Stimulated activated CD8-positive, alpha-beta memory T cell treated with anti-CD3 and anti-CD28 coated beads, Interleukin-15, amount 100 ng/mL, for 24 hours (primary cell): Measurements from ENCODE around the gene PPP1R13L.
A peak's percentile ranks its signal among the peaks of the same experiment; 100 is the strongest.
"Not testable (repeated sequence)": the region's sequence is repeated elsewhere in the genome, so short reads cannot be mapped to it uniquely, and the experiment has no call there.

ENCODE experiments used
- DNase-seq: peaks from one replicate; pipeline ENCODE4 v3.0.0-alpha.2; 2020; ENCODE audit warnings: low read depth

PPP1R13L gene

DNA sequence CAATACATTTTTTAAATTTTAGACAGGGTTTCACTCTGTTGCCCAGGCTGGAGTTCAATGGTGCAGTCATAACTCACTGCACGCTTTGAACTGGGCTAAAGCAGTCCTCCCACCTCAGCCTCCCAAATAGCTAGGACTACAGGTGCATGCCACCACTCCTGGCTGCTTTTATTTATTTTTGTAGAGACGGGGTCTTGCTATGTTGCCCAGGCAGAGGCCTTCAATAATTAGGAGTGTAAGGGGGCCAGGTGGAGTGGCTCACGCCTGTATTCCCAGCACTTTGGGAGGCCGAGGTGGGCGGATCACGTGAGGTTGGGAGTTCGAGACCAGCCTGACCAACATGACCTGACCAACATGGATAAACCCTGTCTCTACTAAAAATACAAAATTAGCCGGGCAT is 27.7 kb upstream of the PPP1R13L start:
- DNase-seq = not testable (repeated sequence)

- not testable (repeated sequence) for DNase-seq
Observed at GRCh38 chr19:45431008-45431407, 26.1 kb upstream of the PPP1R13L start.

DNA sequence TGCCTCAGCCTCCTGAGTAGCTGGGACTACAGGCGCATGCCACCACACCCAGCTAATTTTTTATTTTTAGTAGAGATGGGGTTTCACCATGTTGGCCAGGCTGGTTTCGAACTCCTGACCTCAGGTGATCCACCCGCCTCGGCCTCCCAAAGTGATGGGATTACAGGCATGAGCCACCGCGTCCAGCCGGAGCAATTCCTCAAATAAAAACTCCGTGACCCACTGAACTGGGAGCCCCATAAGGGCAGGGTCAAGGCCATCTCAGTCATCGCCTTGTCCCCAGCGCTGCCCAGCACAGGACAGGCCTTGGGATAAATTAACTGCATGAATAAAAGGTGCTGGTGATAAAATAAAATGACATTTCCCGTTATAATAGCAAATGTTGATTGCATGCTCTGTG is 25.0 kb upstream of the PPP1R13L start:
- not testable (repeated sequence) for DNase-seq

DNA sequence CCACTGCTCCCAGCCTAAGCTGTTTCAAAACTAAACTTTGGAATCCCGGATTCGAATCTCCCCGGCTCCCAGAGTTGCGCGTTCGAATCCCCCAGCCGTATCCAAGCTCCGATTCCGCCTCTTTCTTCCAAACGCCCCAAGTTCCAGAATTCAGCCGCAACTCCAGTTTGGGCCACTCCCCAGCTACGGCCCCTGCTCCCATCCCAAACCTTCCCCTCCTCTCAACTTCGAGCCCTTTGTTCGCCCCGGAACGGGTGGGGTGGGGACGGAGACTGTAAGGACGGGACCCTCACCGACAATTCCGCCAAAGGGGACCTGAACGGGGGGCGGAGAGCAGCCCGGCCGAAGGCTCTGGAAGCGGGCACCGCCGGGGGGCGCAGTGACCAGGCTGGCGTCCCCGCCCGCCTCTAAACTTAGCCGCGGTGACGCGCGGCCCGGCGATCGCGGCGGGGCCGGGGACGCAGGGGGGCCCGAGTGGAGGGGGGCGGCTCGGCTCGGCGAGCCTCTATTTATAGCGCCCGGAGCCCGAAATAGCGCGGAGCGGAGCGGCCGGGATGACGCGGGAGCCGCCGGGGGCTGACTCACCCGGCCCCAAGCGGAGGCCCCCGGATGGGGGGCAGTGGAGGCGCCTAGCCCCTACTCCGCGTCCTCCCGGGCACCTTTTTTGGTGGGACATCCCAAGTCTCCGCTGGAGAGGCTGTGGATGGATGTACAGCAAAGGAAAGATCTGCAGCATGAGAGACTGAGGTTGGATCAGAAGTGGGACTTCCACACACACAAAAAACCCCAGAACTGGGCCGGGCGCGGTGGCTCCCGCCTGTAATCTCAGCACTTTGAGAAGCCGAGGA is 23.7 kb upstream of the PPP1R13L start:
- no peak for DNase-seq

DNA sequence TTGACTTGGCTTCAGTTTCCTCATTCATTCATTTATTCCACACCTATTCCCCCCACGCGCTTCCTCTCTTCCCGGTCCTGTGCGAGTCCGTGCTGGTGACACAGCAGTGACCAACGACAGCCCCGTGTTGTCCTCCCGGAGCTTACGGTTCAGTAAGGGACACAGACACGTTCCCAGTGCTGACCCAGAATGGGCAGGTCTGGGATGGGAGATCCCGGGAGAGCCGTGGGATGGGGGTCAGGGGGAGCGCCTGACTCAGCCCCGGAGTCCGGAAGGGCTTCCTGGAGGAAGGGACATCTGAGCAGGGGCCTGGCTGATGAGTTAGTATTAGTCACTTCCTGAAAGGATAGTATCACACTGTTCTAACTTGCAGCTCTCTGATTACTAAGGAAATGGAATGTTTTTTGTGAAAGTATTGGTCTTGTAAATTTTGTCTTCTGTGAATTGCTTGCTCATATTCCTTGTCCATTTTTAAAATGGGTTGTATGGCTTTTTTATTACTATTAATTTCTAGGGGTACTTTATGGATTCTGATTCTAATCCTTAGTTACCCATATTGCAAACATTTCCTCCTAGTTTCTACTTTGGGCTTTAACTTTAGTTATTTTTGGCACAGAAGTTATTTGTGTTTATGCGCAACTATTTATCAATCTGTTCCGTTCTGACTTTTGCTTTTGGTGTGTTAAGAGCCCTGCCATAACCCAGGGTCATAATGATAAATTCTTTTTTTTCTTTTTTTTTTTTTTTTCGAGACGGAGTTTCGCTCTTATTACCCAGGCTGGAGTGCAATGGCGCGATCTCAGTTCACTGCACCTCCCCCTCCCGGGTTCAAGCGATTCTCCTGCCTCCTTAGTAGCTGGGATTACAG is 19.6 kb upstream of the PPP1R13L start:
- no peak for DNase-seq

- DNase-seq = no peak
Observed at GRCh38 chr19:45423589-45424190, 18.8 kb upstream of the PPP1R13L start, which contains the start of gene ERCC1. TSS of gene ERCC1 (minus strand) at chr19:45423917. CDS start at chr19:45423374, 543 bp downstream.

GRCh38 chr19:45423033-45423588 is 18.2 kb upstream of the PPP1R13L start:
- peak; percentile 58 for DNase-seq

GRCh38 chr19:45421947-45422498 is 17.2 kb upstream of the PPP1R13L start:
- DNase-seq = no peak

- DNase-seq = no peak
Observed at GRCh38 chr19:45420871-45421270, 16.0 kb upstream of the PPP1R13L start.

DNA sequence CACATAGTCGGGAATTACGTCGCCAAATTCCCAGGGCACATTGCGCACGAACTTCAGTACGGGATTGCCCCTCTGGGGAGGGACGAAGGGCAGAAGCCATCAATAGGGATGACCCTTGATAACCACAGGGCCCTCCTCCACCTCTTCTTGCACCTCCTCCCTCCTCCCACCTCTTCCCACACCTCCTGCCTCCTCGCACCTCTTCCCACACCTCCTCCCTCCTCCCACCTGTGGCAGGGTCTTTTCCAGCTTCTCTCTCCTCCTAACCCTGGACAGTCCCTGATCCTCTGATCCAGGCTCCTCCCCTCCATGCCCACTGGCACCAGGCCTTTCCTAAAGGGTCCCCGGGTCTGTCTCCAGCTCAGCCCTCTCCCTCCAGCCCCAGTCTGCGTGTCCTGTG is 15.5 kb upstream of the PPP1R13L start:
- no peak for DNase-seq

GRCh38 chr19:45419895-45420294 is 15.0 kb upstream of the PPP1R13L start:
- DNase-seq = no peak

- no peak for DNase-seq
Observed at GRCh38 chr19:45419396-45419795, 14.5 kb upstream of the PPP1R13L start.

DNA sequence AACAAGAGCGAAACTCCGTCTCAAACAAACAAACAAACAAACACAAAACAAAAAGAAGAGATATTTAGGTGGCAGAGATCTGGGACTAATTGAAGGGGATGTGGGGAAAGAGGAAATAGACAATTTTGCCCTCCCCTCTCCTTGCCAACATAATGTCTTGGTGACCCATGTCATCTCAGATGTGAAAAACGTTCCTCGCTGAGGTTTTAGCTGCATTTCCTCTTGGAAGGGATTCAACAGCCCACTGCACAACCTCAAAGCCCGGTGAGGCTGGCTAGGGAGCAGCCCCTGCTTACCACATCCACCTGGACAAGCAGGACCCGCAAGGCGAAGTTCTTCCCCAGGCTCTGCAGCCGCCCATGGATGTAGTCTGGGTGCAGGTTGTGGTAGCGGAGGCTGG is 13.9 kb upstream of the PPP1R13L start:
- no peak for DNase-seq

DNA sequence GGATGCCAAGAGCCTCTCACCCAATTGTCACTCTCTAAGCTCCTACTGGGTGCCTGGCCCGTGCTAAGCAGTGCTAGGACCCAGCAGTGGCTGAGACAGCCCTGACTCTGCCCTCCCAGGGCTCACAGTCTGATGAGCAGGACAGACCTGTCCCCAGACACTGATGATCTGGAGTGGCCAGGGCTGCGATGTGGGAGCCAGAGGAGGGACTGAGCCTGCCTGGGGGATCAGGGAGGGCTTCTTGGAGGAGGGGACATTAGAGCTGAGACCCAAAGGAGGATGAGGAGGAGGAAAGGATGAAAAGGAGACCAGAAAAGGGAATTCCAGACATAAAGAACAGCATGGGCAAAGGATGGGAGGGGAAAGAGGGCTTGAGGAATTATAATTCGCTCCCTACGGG is 12.3 kb upstream of the PPP1R13L start:
- no peak for DNase-seq

DNA sequence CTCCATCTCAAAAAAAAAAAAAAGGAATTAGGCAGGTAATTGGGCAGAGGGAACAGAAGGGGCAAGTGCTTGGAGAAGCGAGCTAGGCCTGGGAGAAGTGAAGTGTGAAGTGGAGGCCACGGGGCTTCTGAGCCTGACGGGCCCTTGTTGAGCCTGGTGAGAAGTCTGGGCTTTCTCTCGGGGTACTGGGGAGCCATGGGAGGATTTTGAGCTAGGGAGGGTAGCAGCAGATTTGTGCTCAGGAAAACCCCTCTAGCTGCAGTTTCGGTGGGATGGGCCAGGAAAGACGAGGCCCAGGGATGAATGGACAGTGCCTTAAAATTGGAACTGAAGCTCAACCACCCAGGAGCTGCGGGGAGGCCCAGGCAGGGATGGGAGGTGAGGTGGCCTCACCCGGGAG is 9.6 kb upstream of the PPP1R13L start:
- no peak for DNase-seq

DNA sequence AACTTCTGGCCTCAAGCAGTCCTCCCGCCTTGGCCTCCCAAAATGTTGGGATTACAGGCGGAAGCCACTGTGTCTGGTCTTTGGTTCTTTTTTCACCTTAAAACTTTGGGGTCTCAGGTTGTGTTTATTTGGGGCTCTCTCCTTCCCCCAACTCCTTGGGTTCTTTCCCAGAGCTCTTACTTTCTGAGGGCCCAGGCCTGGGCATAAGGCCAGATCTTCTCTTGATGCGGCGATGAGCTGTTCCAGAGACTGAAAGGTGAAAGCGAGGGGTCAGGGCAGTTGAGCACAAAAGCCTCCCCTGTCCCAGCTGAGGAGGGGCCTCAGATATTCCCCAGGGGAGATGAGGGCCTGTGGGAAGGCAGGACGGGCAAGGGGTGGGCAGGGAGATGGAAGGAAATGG is 8.6 kb upstream of the PPP1R13L start:
- DNase-seq = no peak

- DNase-seq = not testable (repeated sequence)
Observed at GRCh38 chr19:45410330-45410729, 5.5 kb upstream of the PPP1R13L start.

- no peak for DNase-seq
Observed at GRCh38 chr19:45409557-45409920, 4.7 kb upstream of the PPP1R13L start.

DNA sequence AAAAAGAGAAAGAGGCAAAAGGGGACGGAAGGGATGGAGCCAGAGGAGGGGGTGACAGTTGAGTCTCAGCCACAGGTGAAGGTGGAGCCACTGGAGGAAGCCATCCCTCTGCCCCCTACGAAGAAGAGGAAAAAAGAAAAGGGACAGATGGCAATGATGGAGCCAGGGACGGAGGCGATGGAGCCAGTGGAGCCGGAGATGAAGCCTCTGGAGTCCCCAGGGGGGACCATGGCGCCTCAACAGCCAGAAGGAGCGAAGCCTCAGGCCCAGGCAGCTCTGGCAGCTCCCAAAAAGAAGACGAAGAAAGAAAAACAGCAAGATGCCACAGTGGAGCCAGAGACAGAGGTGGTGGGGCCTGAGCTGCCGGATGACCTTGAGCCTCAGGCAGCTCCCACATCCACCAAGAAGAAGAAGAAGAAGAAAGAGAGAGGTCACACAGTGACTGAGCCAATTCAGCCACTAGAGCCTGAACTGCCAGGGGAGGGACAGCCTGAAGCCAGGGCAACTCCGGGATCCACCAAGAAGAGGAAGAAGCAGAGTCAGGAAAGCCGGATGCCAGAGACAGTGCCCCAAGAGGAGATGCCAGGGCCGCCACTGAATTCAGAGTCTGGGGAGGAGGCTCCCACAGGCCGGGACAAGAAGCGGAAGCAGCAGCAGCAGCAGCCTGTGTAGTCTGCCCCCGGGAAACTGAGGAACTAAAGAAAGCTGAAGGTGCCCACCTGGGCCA is 4.1 kb upstream of the PPP1R13L start:
- DNase-seq = no peak

- no peak for DNase-seq
Observed at GRCh38 chr19:45408121-45408520, 3.3 kb upstream of the PPP1R13L start.

DNA sequence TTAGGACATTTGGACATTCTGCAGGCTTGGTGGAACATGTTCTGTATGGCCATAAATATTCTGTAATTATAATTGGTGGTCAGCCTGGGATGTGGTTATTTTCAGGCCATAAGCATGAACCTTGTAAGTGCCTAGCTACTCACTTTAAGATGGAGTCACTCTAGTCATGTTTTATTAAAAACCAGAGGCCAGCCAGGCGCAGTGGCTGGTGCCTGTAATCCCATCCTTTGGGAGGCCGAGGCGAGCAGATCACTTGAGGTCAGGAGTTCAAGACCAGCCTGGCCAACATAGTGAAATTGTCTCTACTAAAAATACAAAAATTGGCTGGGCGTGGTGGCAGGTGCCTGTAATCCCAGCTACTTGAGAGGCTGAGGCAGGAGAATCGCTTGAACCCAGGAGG is 2.7 kb upstream of the PPP1R13L start:
- DNase-seq = not testable (repeated sequence)

GRCh38 chr19:45407091-45407375 is 2.2 kb upstream of the PPP1R13L start:
- no peak for DNase-seq
